OCI-LY7 (cell line): ENCODE data around the gene PPP1R37.

Experiments used
- EZH2phosphoT487 ChIP-seq: fragments of 200-600 bp; sonication (generic); IDR thresholded peaks from 2 replicates; pipeline ENCODE4 v1.6.1; 2018; ENCODE audit warnings: low read depth, borderline replicate concordance, mild to moderate bottlenecking, mixed run types, antibody characterized with exemption, low read length, moderate library complexity, mixed read lengths
- TF ChIP-seq, protein P1 (sequence below): fragments of 200-600 bp; sonication (generic); conservative IDR thresholded peaks from 2 replicates; pipeline ENCODE4 v1.5.1; 2014; ENCODE audit warnings: mild to moderate bottlenecking, antibody characterized with exemption, low read length, moderate library complexity, mixed read lengths

GRCh38 chr19:45166723-45167252, 73.8 kb downstream of the PPP1R37 start:
- TF ChIP-seq, protein P1, sequence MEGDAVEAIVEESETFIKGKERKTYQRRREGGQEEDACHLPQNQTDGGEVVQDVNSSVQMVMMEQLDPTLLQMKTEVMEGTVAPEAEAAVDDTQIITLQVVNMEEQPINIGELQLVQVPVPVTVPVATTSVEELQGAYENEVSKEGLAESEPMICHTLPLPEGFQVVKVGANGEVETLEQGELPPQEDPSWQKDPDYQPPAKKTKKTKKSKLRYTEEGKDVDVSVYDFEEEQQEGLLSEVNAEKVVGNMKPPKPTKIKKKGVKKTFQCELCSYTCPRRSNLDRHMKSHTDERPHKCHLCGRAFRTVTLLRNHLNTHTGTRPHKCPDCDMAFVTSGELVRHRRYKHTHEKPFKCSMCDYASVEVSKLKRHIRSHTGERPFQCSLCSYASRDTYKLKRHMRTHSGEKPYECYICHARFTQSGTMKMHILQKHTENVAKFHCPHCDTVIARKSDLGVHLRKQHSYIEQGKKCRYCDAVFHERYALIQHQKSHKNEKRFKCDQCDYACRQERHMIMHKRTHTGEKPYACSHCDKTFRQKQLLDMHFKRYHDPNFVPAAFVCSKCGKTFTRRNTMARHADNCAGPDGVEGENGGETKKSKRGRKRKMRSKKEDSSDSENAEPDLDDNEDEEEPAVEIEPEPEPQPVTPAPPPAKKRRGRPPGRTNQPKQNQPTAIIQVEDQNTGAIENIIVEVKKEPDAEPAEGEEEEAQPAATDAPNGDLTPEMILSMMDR, result no peak
- no peak for TF ChIP-seq EZH2phosphoT487
